ENCODE measurements around the gene TGFBR2.

TGFBR2 gene

DNA sequence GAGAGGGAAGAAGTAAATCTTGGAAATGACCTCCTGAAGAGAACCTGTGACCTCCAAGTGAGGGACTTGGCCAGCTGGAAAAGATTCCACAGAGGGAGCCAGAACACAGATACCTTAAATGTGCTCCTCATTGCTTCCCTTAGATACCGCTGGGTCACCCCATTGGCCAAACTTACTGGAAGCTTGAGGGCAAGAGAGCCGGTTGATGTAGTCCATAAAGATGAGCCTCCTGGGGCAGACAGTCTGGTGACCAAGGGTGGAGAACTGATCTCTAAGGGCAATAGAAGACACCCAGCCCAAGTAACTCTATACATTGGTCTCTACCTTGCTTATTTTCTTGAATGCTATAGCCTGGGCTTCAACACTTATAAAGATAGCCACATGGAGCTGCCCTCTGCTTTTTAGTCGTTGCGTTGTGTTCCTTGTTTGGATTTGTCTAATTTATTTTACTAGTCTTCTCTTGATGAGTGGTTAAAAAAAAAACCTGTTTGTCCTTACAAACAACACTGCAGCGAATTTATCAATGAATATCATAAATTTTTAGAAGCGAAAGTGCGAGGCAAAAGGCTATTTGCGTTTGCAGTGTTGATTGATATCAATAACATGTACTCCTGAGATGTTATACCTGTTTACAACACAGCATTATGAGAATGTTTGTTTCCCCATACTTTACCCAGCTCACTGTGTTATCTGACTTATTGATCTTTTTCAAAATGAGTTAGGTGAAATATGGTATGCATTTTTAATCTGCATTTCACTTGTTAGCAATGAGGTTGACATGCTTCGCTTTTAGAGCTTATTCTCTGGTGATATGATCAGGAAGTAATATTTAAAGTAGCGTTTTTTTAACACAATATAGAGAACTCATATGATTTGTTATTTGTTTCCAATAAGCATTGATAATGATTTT, 31.2 kb downstream of the TGFBR2 start:
- DNase-seq (ENCODE audit: low read depth), result no peak

DNA sequence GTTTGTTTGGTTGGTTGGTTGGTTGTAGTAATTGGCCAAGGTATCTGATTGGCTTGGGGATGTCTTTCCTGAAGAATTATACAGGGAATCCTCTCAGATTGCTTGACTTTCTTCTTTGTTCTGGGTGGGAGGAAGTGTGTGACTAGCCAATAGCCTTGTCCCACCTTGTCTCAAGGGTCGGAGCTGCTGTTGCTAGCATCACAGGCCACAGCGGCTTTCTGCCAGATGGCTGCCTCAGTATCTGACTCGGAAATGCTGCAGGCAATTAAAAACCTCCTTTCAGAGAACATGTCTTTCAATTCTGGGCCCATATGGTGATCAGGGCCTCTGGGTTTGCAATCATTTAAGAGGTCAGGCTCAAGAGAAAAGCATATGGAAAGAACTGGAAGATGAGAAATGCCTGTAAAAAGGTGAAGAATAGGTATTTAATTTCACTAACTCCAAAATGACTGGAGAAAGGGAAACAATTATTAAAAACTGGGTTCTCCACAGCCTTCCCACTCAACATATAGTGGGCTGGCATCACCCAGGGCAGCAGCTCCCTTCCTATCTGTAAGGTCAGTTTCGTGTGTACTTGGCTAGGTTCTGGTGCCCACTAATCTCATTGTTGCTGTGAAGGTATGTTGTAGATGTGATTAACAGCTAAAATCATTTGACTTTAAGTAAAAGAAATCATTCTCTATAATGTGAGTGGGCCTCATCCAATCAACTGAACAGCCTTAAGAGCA, 32.4 kb downstream of the TGFBR2 start:
- DNase-seq (ENCODE audit: low read depth), result no peak

DNA sequence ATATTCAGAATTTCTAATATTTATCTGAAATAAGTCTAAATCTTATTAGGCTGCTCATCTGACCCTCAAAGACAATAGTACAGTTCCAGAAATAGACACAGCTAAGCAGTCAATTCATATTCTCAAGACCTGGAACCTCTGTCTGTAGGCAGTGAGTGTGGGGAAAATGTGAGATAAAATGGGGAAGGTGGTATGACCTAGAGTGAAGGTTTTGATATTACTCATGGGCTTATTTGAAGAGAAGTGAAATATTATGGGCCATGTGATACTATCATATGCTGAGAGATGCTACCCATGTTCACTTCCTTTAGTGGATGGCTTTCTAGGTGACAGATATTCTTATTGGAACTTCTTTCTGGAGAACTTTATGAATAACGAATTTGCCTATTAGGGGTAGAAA, 33.5 kb downstream of the TGFBR2 start:
- DNase-seq (ENCODE audit: low read depth), result no peak

- DNase-seq (ENCODE audit: low read depth), result no peak
Observed at GRCh38 chr3:30640851-30641250, 34.5 kb downstream of the TGFBR2 start.

GRCh38 chr3:30641416-30642251, 35.2 kb downstream of the TGFBR2 start:
- DNase-seq (ENCODE audit: low read depth), result no peak

GRCh38 chr3:30642849-30643361, 36.5 kb downstream of the TGFBR2 start:
- no peak for DNase-seq (ENCODE audit: low read depth)

DNA sequence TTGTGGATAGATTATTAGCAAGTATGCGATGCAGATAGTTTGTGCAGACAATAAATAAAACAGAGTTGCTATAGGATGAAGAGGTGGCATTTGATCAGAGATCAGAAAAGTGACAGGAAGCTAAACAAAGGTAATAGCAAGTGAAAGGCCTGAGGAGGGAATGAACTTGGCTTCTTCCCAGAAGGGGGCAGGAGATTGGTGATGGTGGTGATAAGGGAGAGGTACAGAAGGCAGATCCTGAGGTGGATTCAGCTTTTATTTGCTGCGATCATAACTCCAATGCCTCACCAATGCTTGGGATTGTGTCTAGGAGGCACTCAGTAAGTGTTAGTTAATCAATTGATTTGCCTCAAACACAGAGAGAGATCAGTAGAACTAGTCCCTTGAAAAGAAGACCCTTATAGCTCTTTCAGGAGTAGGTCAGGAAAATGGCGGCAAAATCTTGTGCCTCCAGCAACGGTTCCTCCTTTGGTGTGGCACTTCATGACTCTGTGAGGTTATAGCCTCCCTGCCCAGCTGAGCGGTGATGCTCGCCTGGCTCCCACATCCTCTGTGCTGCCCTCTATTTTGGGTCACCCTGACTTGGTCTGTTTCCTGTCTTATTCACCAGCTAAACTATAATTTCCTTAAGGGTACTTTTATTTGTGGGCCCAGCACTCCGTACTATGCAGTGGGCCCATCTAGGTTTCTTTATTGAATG, 37.5 kb downstream of the TGFBR2 start:
- no peak for DNase-seq (ENCODE audit: low read depth)

DNA sequence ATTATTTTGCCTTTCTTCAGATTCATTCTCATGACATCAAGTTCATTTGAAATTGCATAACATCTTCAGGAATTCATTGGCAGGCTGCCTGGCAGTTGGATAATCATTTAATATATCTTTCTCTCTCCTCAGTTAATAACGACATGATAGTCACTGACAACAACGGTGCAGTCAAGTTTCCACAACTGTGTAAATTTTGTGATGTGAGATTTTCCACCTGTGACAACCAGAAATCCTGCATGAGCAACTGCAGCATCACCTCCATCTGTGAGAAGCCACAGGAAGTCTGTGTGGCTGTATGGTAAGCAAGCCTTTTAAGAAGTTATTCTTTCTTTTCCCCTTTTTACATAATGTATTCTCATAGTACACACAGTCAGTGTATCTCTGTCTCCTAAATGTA, 38.2 kb downstream of the TGFBR2 start:
- peak; percentile 86 for DNase-seq (ENCODE audit: low read depth)

DNA sequence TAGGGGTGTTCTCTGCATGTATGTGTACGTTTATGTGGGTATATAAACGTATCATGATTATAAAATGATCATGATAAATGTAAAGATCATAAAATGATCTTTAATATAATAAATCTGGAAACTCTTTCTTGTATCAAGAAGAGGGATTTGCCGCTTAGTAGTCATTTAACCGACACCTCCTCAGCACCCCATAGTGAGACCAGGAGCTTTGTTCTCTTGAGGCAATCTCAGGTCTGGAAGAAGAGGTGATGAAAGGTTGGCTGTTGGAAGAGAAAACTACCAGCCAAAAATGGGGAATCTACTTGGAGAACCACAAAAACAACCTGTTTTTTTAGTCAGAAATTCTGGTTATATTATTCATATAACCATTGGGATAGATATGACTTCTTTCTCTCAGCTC, 38.7 kb downstream of the TGFBR2 start:
- DNase-seq (ENCODE audit: low read depth), result no peak

DNA sequence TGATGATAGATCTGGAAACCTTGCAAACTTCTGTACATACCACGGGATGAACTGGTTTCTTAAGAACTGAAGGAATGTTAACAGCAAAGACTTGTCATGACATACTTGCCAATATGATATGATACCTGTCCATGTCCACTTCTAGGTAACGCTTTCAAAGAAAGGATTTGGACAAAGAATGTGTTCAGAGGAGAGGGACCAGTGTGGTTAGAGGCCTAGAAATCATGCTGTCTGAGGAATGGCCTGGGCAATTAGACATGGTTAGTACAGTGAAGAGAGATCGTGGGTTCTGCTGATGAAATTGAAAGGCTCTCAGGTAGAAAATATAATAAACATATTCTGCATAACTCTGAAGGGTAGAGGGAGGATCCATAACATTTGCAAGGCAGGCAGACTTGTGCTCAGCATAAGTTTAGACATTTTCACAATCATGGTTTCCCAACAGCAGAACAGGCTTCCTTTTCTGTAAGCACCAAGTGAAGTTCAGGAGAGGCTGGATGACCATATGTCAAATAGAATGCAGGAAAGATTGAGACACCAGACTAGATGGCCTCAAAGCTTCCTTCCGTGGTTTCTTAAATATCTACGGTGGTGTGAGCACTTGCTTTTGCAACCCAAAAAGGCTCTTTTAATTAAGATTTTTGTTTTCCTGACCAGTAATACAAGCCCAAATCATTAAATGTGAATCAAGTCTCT, 39.9 kb downstream of the TGFBR2 start:
- peak; percentile 72 for DNase-seq (ENCODE audit: low read depth)

- DNase-seq (ENCODE audit: low read depth), result no peak
Observed at GRCh38 chr3:30646961-30647752, 40.8 kb downstream of the TGFBR2 start.

GRCh38 chr3:30648670-30649357, 42.4 kb downstream of the TGFBR2 start:
- DNase-seq (ENCODE audit: low read depth), result no peak

GRCh38 chr3:30649572-30650318, 43.3 kb downstream of the TGFBR2 start:
- DNase-seq (ENCODE audit: low read depth), result peak; percentile 89

DNA sequence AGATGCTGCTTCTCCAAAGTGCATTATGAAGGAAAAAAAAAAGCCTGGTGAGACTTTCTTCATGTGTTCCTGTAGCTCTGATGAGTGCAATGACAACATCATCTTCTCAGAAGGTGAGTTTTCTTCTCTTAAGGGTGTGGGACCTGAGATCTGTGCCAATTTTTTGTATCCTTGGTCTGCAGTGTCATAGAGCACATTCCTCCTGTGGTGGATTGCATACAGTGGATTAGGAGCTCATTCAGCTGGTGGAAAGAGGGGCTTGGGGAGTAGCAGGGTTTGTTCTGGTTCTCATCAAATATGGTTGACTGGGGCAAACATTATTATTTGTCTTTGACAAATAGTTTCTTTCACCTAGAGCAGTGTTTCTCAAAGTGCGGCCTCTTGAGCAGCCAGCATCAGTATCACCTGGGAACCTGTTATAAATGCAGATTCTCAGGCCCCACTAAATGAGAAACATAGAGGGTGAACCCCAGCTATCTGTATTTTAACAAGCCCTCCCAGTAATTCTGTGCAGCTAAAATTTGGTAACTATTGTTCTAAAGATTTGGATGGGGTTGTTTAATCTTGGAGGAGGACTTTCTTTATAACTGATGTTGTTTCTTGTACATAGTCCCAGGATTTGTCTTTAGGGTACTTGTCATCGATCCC, 44.1 kb downstream of the TGFBR2 start:
- DNase-seq (ENCODE audit: low read depth), result peak; percentile 12

DNA sequence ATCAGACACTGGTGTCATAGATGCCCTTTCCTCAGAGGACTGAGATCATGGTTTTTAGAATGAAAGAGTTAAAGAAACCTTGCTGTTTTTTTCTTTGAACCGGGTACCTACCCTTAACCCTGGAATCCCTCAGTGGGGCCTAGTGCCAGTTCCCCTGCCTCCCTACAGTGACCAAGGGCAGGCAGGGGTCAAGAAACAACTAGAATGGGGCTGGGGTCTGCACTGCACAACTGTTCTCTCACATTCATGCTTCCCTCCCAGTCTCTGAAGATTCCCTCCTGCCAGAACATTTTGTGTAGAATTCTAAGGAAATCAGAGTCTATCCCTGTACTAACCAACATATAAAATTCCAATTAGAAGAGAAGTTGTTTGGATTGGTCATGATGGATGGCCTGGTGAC, 47.9 kb downstream of the TGFBR2 start:
- no peak for DNase-seq (ENCODE audit: low read depth)

- peak; percentile 47 for DNase-seq (ENCODE audit: low read depth)
Observed at GRCh38 chr3:30655187-30655812, 48.9 kb downstream of the TGFBR2 start.

DNA sequence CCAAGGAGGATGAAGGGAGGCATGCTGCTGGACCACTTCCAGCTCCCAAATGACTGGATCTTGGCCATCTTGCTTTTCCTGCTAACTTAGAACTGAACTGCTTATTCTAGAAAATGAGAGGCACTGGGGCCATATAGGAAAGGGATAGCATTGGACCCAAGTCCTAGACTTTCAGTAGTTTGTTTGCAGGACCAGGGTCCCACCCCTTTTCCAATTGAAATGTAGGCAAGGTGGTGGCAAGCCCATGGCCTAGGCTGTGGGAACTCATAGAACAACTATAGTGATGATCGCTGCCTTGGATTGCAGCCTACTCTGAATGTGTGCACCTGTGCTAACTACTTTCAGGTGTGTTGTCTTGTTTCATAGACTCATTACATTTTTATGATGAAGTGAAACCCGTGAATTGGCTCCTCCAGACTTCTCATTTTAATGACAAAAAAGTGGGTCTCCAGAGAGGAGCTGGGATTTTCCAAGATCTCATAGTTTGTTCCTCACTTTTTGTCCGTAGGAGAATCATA, 50.3 kb downstream of the TGFBR2 start:
- DNase-seq (ENCODE audit: low read depth), result no peak
